NCI-H2227 (cell line): ENCODE measurements around the gene OPN1MW2.
"Not testable (repeated sequence)": the region's sequence is repeated elsewhere in the genome, so short reads cannot be mapped to it uniquely, and the experiment has no call there.

Source experiments
- DNase-seq: peaks from one replicate; lab custom pipeline; 2025; ENCODE audit not compliant: unreplicated experiment; lab: John Stamatoyannopoulos, UW

The OPN1MW2 gene

DNA sequence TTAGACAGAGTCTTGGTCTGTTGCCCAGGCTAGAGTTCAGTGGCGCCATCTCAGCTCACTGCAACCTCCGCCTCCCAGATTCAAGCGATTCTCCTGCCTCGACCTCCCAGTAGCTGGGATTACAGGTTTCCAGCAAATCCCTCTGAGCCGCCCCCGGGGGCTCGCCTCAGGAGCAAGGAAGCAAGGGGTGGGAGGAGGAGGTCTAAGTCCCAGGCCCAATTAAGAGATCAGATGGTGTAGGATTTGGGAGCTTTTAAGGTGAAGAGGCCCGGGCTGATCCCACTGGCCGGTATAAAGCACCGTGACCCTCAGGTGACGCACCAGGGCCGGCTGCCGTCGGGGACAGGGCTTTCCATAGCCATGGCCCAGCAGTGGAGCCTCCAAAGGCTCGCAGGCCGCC is at the start of gene OPN1MW2:
TSS of gene OPN1MW2 (plus strand) at position 301 of the 400 bp plus-strand sequence. CDS start at position 361, 60 bp downstream.
- not testable (repeated sequence) for DNase-seq

GRCh38 chrX:154172535-154172943 is 47.0 kb upstream of the OPN1MW2 start:
- DNase-seq, result not testable (repeated sequence)

DNA sequence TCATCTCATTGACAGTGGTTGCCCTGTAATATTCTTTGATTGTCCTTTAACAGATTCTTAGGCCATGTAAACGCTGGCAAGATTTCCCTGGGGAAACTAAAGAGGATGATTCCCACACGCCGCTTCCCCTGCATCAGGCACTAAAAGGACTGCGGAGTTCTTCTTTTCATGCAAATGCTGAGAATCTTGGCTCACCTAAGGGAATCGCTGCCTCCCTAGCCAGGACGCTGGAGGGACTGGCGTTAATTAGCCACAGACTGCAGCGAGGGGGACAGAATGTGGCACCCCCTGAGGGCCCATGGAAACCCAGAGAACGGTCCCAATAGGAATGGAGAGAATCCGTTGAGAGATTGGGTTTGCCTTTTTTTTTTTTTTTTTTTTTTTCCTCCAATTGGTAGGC is 45.2 kb upstream of the OPN1MW2 start:
- DNase-seq, result not testable (repeated sequence)

- not testable (repeated sequence) for DNase-seq
These were observed 37.3 kb upstream of the OPN1MW2 start, which contains the start of gene OPN1MW for GRCh38 chrX:154182296-154182695. Gene OPN1MW (plus strand): TSS chrX:154182596. CDS start chrX:154182678, 82 bp downstream.

DNA sequence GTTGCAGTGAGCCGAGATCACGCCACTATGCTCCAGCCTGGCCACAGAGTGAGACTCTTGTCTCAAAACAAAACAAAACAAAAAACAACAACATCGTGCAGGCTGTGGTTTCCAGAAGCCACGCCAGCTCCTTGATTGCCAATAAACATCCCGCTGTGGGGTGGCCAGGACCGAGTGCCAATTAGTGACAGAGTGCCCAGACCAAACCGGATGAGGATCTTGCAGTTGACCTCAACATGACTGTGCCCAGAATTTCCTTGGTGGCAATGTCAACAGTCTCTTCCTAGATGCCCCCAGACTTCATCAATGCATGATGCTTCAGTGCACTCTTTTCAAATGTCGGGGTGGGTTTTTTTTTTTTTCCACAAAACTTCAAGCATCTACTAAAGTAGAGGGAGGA is 35.8 kb upstream of the OPN1MW2 start:
- DNase-seq, result not testable (repeated sequence)

DNA sequence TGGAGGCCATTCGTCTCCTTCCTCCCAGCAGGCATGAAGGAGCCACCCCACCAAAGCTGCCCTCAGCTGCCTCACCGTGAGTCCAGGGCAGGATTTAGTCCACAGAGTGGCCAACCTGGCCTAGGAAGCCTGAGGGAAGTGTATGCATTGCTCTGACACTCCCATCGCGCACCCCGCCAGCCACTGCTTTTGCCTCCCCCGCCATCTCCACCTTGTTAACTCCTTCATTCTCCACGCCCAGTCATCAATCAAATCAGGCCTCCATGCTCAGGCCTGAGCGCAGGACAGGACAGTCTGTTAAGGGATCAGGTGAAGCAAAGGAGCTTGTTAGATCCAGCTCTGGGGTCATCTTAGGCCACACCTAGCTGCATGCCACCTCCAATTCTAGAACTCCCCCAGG is 26.7 kb upstream of the OPN1MW2 start:
- not testable (repeated sequence) for DNase-seq

- not testable (repeated sequence) for DNase-seq
These were observed 25.2 kb upstream of the OPN1MW2 start for GRCh38 chrX:154194316-154194715.

DNA sequence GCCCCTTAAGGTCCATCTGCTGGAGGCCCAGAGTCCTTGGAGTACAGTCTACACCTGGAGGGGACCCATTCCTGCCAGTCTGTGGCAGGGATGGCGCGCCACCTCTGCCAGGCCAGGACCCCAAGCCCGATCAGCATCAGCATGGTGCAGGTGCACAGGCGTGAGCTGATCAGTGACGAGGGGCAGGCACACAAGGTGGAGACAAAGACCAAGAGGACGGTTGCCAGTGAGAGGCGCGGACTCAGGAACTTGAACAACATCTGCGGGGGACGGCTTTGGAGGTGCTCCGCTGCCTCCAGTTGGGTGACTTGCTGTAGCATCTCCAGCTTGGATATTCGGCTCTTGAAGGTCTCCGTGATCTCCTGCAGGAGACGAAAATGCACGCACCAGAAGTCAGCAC is 23.1 kb upstream of the OPN1MW2 start:
- DNase-seq, result not testable (repeated sequence)

DNA sequence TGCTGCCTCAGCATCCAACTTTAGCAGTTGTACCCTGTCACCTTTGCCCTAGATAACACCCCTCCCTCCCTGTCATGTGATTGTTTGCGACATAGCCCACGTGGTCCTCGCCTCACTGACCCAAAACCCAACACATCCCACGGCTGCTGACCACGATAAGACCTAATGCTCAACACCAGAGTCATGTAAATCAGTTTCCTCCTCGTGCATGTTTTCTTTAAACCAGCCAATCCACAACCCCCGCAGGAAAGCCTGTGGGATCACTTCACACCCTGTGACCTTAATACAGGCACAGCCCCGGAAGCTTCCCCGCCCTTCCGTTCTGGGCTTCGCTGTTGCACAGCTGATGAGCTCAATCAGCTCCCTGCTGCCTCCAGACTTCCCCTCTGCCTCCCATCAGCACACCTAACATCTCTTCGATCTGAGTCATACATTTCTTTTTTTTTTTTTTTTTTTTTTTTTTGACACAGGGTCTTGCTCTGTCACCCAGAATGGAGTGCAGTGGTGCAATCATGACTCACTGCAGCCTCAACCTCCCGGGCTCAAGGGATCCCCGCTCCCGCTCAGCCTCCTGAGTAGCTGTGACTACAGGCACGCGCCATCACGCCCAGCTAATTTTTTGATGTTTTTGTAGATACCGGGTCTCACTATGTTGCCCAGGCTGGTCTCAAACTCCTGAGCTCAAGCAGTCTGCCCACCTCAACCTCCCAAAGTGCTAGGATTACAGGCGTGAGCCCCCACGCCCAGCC is 9.7 kb upstream of the OPN1MW2 start:
- not testable (repeated sequence) for DNase-seq

DNA sequence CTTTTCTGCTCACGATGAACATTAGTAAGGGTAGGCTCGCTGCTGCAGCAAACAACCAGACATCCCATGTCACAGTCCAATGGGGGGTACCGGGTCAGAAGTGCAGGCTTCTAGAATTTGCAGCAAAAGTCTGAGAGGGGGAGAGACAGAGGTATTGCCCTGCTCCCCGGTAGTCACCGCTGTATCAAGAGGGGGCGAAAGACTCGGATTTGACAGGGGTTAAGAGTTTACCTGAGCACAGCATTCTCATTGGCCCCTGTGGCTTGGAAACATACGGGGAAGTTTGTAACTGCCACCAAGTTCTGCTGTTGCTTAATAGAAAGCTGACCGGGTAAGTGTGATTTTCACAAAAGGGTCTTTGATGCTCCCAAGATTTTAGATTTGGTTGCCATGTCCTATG is 8.5 kb upstream of the OPN1MW2 start:
- not testable (repeated sequence) for DNase-seq

- DNase-seq, result not testable (repeated sequence)
These were observed 8.1 kb upstream of the OPN1MW2 start for GRCh38 chrX:154211499-154211898.

DNA sequence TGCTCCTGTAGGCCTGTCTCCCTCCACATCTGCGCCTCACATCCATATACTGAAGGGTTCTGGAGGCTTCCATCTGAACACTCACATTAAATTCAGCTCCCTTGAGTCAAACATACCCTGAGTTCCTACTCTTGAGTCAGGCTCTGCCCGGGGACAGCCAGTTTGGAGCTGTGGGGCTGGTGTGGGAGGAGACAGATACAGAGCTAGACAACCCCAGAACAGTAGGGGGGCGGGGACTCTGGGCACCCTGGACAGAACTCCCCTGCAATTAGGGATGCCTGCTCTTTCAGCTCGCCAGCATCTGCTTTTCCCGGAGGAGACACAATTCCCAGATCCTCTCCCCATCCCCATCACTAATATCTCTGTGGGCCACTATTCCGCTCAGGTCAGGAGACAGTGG is 5.7 kb downstream of the OPN1MW2 start:
- not testable (repeated sequence) for DNase-seq

DNA sequence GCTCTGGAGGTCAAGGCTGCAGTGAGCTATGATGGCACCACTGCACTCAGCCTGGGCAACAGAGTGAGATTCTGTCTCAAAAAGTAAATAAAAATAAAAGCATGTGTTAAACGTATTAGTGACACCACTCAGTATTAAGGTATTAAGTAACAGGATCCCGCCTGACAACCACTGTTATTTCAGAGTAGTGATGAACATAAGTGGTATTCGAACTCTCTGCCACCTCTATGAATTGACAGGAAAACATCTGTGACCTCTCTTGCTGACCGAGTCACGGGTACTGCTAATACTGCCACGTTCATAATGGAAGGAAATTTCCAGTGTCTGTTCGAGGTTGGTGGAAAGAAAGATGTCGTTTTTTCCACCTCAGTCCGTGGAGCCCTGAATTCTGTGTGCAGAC is 7.2 kb downstream of the OPN1MW2 start:
- not testable (repeated sequence) for DNase-seq

- DNase-seq, result not testable (repeated sequence)
These were observed 11.9 kb downstream of the OPN1MW2 start for GRCh38 chrX:154231443-154231842.

GRCh38 chrX:154233620-154234019 is 14.1 kb downstream of the OPN1MW2 start:
- DNase-seq, result not testable (repeated sequence)

DNA sequence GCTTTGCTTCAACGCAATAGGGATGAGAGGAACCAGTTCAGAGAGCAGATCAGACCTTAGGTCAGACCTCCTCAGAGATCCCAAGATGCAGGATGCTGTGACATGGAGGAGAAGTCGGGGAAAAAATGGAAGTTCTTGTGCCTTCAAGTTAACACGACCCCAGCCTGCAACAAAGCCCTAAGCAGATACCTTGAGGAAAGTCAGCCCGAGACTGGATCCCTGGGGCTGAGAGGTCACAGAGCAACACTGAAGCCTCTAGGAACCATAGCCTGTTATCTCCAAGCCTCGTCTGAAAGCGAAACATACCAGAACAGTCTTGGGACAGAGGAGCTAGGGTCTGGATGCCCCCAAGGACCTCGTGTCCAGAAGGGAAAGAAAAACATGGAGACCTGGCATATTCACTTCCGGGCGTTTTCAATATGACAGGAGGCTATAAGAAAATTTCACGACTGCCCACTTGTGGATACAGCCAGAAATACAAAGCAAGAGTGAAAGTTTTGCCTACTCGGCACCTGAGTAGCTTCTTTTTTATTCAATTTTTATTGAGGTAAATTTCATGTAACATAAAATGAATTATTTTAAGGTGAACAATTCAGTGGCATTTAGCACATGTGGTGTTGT is 19.5 kb downstream of the OPN1MW2 start:
- not testable (repeated sequence) for DNase-seq

- DNase-seq, result not testable (repeated sequence)
These were observed 20.5 kb downstream of the OPN1MW2 start for GRCh38 chrX:154239982-154240503.

GRCh38 chrX:154247377-154248045 is 28.0 kb downstream of the OPN1MW2 start:
- not testable (repeated sequence) for DNase-seq

DNA sequence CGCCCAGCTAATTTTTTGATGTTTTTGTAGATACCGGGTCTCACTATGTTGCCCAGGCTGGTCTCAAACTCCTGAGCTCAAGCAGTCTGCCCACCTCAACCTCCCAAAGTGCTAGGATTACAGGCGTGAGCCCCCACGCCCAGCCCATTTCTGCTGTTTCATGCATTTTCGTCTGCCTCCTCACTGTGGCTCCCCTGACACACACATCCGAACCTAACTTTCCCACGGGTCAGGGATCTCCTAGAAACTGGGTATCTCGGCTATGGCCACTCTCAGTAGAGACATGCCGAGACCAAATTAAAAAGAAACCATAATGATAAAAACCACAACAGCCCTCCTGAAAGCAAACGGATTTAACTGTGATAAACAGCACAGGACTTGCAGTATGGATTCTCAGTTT is 28.5 kb downstream of the OPN1MW2 start:
- DNase-seq, result not testable (repeated sequence)

DNA sequence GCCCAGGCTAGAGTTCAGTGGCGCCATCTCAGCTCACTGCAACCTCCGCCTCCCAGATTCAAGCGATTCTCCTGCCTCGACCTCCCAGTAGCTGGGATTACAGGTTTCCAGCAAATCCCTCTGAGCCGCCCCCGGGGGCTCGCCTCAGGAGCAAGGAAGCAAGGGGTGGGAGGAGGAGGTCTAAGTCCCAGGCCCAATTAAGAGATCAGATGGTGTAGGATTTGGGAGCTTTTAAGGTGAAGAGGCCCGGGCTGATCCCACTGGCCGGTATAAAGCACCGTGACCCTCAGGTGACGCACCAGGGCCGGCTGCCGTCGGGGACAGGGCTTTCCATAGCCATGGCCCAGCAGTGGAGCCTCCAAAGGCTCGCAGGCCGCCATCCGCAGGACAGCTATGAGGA is 37.7 kb downstream of the OPN1MW2 start, which contains the start of gene OPN1MW3:
TSS of gene OPN1MW3 (plus strand) at position 301 of the 400 bp plus-strand sequence. CDS start at position 339, 38 bp downstream.
- DNase-seq, result not testable (repeated sequence)

DNA sequence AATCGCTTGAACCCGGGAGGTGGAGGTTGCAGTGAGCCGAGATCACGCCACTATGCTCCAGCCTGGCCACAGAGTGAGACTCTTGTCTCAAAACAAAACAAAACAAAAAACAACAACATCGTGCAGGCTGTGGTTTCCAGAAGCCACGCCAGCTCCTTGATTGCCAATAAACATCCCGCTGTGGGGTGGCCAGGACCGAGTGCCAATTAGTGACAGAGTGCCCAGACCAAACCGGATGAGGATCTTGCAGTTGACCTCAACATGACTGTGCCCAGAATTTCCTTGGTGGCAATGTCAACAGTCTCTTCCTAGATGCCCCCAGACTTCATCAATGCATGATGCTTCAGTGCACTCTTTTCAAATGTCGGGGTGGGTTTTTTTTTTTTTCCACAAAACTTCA is 39.2 kb downstream of the OPN1MW2 start:
- not testable (repeated sequence) for DNase-seq
